ENCODE data around the gene WDR59. TPM values are rescaled to one million over a fixed set of nuclear protein-coding genes. Genes with fewer than 3 reads are reported as not detected.
"Not testable (repeated sequence)": the region's sequence is repeated elsewhere in the genome, so short reads cannot be mapped to it uniquely, and the experiment has no call there.

WDR59 gene
- total RNA-seq, 1 donor from 2014 or later, result 47.3 TPM

DNA sequence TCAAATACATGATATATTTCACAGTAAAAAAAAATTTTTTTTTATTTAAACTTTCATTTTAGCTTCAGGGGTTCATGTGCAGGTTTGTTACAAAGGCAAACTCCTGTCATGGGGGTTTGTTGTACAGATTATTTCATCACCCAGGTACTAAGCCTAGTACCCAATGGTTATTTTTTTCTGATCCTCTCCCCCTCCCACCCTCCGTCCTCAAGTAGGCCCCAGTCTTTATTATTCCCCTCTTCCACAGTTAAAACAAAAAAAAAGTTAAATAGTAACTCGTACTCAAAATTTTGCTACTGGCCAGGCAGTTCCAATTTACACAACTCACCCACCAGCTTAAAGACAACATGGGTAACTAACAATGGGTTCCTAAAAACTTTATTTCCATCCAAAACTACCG is 63.9 kb downstream of the WDR59 start:
- DNase-seq (ENCODE audit: low spot score), result no peak

DNA sequence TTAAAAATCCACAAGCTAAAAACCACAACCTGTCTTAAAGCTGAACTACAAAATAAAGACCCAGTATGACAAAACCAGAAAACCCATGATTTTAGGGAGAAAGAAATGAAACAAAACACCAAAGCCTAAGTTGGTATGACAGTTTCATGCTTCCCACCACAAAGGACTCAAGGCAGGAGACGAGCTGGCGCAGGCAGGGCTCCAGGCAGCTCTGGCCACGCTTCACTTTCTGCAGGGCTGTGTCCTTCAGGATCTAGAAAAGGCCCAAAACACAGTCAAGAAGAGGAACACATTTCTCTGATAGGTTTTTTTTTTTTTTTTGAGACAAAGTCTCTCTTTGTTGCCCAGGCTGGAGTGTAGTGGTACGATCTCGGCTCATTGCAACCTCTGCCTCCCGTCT is 75.3 kb downstream of the WDR59 start:
- no peak for DNase-seq (ENCODE audit: low spot score)

DNA sequence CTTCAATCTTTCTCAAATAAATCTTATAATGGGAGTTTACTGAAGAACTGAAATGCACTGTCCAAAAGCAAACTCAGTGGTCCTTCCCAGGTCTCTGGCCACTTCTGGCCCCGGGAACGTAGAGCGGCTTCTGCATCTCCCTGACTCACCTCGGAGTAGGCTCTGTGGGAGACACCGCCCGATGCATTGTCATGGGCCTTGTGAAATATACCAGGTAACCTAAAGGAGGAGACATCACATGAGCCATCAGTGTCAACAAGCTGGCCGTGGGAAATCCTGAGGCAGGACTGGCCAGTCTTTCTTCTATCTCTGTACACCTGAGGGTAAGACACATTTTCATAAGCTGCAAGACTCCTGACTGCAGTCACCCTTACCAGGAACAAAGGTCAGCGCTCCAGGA is 76.2 kb downstream of the WDR59 start:
- DNase-seq (ENCODE audit: low spot score), result not testable (repeated sequence)

DNA sequence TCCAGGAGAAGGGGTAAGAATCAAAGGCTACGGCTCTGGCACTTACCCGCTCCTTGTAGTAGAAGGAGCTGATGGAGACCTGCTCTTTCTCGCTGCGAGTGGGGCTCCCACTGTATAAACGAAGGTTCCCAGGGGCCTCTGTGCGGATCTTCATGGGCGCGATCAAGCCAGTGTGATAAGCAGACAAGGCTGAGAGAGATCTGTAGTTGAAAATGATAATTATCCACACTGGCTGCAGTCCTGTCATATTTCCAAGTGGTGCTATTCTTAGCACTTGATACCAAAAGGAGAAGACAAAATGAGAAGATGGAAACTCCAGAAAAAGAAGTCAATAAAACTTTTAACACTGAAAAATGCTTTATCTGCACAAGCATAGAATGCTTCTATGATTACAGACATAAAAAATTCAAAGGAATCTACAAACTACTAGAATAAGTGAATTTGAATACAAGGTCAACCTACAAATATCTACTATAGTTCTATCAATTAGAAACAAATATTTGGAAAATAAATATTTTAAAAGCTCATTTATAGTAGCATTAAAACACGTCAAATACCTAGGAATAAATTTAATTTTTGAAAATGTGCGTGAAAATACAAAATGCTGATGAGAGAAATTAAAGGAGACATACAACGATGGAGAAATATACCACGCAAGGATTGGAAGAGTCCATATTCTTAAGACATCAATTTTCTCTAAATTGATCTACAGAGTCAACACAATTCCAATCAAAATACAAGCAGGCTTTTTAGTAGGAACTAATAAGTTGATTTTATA is 80.8 kb downstream of the WDR59 start:
- DNase-seq (ENCODE audit: low spot score), result no peak

DNA sequence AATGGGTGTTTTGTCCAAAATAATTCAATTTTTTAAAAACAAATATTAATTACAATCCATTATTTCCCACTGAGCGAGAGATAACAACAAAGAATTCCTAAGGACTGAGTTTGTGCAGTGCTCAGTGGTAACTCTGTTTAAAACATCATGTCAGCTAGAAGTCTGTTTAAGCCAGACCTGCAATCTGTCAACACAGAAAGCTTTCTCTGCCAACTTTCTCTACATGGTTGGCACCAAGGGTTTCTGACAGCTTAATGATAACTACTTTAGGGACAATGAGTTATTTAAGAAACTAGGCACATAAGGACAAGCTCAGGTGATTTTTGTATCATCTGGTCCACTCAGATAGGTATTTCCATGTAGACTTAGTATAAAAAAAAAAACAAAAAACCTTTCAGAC is 81.8 kb downstream of the WDR59 start:
- no peak for DNase-seq (ENCODE audit: low spot score)

DNA sequence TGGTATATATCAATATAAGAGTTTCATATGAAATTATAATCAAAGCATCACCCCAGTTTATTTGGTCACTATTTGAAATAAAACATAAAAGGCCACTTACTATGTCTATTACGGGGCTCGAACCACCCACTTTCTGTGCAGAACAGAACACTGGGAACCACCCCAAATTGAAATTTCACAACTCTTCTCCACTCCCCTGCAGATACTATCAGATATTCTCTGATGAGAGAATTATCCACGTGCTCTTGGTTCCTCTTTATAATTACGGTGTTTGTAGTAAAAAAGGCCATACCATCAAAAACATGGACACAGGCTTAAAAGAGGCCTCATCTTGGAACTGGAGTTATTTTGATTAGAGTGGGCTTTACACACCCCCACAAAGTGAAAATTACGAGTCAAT is 82.8 kb downstream of the WDR59 start:
- no peak for DNase-seq (ENCODE audit: low spot score)

DNA sequence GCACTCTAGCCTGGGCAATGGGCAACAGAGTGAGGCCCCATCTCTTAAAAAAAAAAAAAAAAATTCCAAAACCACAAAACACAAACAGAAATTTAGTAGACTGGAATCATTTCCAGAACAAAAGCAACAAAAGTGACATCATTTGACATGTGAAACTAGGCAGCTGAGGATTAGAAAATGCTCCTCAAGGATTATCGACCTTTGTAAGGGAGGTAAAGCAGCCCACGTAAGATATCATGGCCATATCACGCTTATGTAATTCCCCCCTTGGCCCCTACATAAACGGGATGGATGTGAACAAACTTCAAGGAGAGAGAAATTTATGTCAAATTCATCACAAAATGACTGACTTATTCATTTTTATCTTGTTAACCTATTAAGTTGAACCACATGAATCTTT is 83.3 kb downstream of the WDR59 start:
- no peak for DNase-seq (ENCODE audit: low spot score)

DNA sequence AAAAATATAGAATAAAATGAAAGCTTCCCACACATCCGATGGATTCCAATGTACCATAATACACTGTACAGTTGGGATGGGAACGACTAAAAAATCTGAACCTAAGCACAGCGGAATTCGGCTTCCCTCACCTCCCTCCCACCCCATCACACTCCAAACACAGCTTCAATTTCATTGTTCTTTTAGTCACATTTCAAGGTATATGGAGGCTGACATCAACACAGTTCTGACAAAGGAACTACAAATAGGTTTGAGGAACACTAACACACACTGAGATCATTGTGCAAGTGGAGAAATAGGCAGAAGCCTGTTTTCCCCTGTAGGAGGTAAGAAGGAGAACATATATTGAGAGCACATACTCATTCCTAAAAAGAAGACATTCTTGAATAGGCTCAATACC is 85.1 kb downstream of the WDR59 start:
- DNase-seq (ENCODE audit: low spot score), result no peak

DNA sequence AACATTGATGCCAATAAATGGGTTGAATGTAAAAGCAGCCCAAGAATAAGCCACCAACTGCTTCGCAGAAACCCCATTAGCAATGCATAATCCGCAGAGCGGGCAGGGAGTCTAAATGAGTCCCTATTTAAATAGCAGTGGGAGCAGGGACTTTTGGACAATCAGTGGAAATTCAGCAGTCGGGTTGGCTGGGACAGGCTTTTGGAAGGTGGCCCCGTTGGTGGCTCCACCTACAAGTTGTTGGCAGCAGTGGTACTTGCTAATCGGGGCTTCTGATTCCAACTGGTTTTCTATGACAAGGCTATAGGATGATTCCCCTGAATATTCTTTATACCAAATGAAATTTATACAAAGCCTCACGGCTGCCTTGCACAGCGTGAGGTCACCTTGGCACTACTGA is 86.3 kb downstream of the WDR59 start:
- no peak for DNase-seq (ENCODE audit: low spot score)

DNA sequence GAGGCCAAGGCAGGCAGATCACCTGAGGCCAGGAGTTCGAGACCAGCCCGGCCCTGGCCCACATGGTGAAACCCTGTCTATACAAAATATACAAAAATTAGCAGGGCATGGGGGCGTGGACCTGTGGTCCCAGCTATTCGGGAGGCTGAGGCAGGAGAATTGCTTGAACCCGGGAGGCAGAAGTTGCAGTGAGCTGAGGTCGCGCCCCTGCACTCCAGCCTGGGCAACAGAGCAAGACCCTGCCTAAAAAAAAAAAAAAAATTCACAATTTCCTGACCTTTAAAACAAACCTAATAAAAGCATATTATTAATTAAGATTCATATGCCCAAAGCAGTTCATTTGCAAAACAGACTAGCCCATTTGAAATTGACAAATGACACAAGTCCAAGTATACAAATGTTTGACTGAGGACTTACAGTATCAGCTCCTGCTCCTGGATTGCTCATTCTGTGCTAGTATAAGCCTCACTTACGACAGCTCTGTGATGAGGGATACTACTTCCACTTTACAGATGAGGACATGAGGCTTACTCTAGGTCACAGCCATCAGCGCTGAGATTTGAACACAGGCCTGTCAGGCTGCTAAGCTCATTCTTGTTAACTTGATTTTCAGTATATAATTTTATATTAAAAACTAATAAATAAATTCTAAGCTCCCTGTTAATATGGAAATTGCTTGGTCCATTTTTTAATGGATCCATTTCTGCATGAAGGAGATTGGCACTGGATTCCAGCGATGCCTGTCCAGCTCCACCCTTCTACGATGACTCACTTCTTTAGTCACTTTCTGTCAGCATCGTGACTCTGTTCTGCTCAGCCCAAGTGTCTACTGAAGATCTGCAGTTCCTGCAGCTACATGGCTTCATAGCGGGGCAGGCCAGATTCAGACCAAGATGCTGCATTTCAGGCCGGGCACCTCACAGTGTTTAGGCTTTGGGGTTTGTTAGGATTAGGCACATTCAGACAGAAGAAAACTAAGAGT is 88.2 kb downstream of the WDR59 start:
- no peak for DNase-seq (ENCODE audit: low spot score)

DNA sequence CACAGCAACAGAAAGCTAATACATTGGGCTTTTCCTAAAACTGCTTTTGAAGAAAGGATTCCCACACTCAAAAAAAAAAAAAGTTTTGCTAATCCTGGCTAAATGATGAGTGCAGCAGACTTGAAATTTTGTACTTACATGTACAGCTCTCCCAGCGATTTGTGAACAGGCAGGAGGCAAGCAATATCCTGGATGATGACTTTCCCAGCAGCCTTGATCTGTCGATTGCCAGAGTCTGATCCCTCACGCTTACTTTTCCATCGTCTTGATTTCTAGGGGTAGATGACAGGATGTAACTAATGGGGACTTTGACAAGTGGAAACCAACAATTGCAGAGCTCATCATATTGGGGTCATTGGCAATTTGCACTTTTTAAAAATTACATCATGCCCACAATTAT is 91.4 kb downstream of the WDR59 start:
- DNase-seq (ENCODE audit: low spot score), result no peak

DNA sequence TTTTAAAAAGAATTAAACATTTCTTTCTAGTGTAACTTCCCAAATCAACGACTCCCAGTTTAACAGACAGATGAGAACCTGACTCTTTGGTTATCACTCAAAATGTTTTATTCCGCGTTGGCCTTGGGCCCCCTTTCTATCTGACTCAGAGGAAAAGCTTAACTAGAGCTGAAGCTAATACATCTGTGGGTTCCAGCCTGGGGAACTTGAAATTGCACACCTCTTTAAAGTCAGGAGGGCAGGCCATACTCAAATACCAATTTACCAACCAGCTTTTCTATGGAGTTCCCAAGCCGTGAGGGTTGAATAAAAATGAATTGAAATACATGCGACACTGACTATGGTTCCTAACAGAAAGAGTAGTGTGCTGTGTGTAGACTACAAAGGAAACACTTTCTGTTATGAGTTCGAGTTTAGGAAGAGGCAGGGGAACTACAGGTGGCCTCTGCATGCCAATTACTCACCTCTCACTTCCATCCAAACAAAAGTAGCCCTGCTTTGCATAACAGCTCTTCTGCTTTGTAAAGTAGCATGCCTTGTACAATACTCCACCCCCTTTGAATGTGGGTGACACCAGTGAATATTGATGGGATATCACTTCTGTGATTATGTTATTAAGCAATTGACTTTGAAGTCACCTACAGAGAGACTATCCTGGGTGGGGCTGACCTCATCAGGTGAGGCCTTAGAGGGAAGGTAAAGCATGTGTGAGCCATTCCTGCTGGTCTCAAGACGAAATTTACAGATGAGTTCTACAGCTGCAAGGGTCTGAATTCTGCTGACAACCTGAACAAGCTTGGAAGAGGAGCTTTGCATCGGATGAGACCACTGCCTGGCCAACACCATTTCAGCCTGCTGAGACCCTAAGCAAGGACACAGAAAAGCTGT is 92.1 kb downstream of the WDR59 start:
- DNase-seq (ENCODE audit: low spot score), result no peak

DNA sequence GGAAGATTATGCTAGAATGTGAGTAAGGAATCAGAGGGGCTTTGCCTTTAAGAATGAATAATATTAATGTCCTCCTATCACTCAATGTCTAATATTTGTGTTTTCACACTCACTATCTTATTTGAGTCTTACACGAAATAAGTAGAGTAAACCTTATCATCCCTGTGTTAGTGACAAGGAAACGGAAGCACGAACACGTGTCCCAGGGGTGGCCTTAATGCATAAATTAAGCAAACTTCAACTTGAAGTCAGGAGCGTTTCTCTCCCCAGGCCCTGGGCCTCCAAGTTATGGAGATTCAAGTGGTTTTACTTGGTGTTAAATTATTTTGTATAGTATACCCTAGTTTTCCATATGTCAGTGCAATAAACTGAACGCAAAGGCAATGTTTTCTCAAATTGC is 96.0 kb downstream of the WDR59 start:
- no peak for DNase-seq (ENCODE audit: low spot score)

DNA sequence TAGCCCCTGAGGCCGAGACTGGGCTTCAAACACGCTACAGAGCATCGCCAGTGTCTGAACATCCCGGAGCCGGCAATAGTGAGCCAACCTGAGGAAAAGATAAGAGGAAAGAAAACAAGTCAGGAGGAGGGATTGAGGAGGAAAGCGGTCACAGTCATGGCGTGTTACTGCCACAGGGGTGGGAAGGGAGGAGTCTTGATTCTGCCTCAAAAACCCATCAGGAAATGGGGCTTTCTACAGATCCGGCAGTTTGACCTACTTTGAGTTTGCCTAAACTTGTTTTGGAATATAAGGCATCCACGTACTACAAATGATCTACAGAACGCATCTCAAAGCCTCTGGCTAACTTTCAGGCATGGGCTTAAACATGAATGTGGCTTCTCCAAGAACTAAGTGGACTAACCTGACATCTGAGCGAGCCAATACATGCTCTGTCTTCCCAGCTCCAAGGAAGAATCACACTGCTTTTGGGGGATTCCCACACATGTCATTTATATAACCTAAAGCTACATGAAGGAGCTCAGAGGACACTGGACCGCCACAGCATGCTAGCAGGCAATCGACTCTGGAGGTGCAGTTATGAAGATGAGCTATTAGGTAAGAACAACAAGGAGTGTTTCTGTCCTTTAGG is 96.6 kb downstream of the WDR59 start:
- DNase-seq (ENCODE audit: low spot score), result no peak

DNA sequence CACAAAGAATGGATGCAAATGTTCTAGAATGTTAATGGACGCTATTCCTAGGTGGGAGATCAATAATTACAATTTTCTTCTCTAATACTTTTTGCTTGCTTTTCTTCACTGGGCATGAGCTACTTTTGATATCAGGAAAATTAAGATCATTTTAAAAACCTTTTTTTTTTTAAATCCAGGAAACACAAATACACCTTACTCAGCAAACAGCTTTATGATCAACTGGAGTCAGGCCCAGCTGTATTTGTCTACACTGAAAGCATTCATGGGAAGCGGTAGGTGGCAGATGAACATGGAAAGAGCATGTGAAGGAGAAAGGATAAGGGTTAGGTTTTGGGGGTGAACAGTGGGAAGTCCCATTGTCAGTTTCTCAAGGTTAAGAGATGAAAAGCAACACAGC is 97.8 kb downstream of the WDR59 start:
- DNase-seq (ENCODE audit: low spot score), result no peak

DNA sequence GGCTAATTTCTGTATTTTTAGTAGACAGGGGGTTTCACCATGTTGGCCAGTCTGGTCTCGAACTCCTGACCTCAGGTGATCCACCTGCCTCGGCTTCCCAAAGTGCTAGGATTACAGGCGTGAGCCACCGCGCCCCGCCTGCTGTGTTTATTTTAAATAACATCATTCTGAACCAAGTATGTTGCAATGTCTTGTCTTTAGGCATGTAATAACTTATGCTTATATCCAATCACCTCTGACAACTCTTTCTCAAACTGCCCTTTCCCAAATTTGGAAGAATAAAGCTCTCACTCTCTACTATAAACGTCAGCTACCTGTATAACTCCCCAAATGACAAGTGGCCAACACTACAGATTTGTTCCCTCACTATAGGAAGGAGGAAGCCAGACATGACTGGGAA is 107.2 kb downstream of the WDR59 start:
- DNase-seq (ENCODE audit: low spot score), result no peak

DNA sequence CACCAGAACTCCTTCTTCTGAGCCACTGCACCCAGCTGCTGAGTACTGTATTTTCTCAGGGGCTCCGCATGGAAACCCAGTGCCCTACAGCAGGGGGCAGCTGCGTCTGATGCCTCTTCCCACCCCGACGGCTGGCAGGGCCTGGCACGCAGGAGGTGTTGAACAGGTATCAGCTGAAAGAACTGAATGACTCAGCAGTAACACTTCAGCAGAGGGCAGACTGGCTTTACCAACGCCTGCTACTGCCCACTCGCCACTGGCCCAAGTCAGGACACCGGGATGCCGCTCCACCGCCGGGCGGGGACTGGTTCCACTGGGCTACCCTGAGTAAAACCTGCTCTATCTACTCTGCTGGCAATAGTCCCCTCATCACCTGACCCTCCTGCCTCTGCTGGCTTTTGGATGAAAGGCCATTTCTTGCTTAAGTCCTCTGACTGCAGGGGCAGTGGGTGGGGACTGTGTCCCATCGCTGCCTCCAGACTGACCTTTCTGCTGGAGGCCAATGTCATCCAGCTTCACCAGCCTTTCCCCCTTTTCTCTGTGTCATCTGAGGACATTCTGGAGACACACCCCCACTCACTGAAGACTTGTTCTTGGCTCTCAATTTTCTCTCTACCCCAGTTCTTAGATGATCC is 109.9 kb downstream of the WDR59 start:
- DNase-seq (ENCODE audit: low spot score), result no peak

DNA sequence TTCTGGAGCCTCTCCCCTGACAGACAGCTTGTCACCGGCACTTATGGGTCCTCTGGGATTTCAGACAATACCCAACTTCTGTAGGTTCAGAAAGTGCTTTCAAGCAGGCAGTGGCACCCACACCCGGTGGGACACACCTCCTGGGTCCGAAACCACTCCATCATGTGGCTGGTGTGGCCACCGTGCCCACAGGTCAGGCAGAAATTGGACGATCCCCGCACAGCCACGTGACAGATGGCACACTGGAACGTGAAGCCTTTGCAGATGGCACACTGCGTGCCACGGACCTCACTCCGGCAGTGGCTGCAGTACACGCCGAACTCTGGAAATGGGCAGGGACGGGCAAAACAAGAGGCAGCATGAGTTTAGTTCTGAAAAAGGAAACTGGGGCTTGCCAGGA is 110.8 kb downstream of the WDR59 start:
- DNase-seq (ENCODE audit: low spot score), result no peak

DNA sequence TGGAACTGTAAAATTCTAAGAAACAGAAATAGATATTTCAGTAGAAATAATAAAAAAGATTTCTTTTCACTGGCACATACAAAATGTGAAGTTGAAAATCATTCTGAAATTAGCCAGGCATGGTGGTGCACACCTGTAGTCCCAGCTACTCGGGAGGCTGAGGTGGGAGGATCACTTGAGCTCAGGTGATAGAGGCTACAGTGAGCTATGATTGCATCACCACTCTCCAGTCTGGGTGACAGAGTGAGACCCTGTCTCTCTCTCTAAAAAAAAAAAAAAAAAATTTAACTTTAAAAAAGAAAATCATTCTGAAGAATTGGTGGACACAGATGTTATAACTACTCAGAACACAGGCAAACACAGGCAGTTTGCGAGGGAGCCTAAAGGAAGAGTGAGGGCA is 112.6 kb downstream of the WDR59 start:
- DNase-seq (ENCODE audit: low spot score), result no peak

DNA sequence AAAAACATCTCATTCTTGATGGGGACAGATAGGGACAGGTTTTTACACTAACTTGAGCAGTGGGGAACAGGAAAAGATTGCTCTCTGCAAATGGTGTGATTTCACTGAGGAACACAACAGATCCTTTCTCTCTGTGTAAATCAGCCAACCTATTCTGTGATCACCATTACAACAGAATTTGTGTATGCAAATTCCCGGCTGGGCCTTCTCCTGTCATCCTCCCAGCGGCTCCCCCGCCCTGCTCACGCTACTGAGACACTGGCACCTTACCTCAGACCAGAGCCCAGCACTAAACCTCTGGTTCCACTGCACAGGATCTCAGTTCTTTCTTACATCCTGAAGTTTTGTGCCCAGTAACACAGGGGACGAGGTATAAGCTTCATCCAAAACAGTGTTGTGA is 113.3 kb downstream of the WDR59 start:
- no peak for DNase-seq (ENCODE audit: low spot score)

DNA sequence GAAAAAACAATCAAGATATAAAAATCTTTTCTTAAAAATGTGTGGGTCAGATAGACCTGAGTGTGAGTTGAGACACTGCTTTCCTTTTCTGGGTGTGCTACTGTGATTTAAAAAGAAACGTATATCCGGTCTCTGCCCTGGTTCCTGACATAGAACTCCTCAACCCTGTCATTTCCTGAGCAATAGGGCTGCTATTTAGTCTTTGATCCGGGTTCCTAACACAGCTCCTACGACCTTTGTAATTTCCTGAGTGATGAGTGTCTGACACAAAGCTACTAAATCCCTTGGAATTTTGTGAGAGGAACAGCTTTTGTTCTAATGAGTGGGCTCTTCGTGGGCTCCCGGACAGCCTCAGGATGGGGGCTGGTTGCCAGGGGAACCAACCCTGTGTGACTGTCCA is 116.4 kb downstream of the WDR59 start:
- DNase-seq (ENCODE audit: low spot score), result no peak

All from mesenteric fat pad (tissue), 1 donor.